ENCODE results near the gene CA9. TPM values are rescaled to one million over a fixed set of nuclear protein-coding genes. Genes with fewer than 3 reads are reported as not detected.

Gene CA9
- total and polyA plus RNA-seq, 2 donors from 2014 or later, result 0.67 to 0.85 TPM

DNA sequence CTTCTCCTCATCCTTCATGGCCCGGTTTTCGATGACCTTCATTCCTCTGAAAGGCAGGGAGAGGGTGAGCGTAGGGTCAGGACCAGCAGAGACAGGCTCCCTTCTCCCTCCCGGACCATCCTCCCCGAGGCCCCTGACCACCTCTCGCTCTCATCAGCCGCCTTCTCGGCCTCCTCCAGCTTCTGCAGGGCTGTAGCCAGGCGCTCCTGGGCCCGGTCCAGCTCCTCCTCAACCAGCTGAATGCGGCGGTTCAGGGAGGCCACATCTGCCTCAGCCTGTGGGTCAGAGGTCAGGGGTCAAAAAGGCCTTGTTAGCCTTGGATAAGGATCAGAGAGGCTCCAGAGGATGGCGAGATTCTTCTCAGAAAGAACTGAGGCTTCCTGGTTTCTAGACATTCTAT is 11.8 kb downstream of the CA9 start:
- no peak overlapping the region for H3K9ac ChIP-seq (ENCODE audit: low read length in 3 of 3)
- TF ChIP-seq CTCF (IDR thresholded peaks at IDR 0.05; ENCODE audit: borderline replicate concordance, extremely low read depth, insufficient read depth), result no peak

GRCh38 chr9:35686222-35687203 is 12.8 kb downstream of the CA9 start:
- no peak for TF ChIP-seq CTCF (IDR thresholded peaks at IDR 0.05; ENCODE audit: borderline replicate concordance, extremely low read depth, insufficient read depth)
- H3K27ac ChIP-seq (ENCODE audit: low read depth in 2 of 2, low read length in 2 of 2), result no peak overlapping the region
- H3K4me3 ChIP-seq (ENCODE audit: low read length in 3 of 3), result peak overlapping the region in 1 of 3 donors; percentile 25
- no peaks in the 10 kb centered on the region for H3K9me3 ChIP-seq (ENCODE audit: control insufficient read depth in 2 of 3, insufficient read depth in 1 of 3, low read length in 3 of 3)
- peak in 3 of 5 donors; percentile 19 to 44 (median 39) for DNase-seq
- peaks cover 0 to 2% (median 0%) of the 10 kb centered on the region in 3 donors for H3K36me3 ChIP-seq (ENCODE audit: control insufficient read depth in 2 of 3, insufficient read depth in 3 of 3, low read length in 3 of 3)
- peaks cover 0 to 6% (median 0%) of the 10 kb centered on the region in 3 donors for H3K4me1 ChIP-seq (ENCODE audit: control insufficient read depth in 2 of 3, insufficient read depth in 2 of 3, low read depth in 1 of 3, low read length in 3 of 3)
- intact Hi-C loops (cut with DNase I), result no loop called here
- peak overlapping the region in 1 of 3 donors; percentile 19 for H3K9ac ChIP-seq (ENCODE audit: low read length in 3 of 3)
- no peak for FAIRE-seq
- no peaks in the 10 kb centered on the region for H3K27me3 ChIP-seq (ENCODE audit: control insufficient read depth, insufficient read depth, low read length)

More for the DNA sequence above, 11.8 kb downstream of the CA9 start:
- peak in 1 of 5 donors; percentile 84 for DNase-seq
- FAIRE-seq, result no peak
- H3K36me3 ChIP-seq (ENCODE audit: control insufficient read depth in 2 of 3, insufficient read depth in 3 of 3, low read length in 3 of 3), result peaks cover 0 to 2% (median 0%) of the 10 kb centered on the region in 3 donors
- H3K27me3 ChIP-seq (ENCODE audit: control insufficient read depth, insufficient read depth, low read length), result no peaks in the 10 kb centered on the region
- H3K27ac ChIP-seq (ENCODE audit: low read depth in 2 of 2, low read length in 2 of 2), result no peak overlapping the region
- peaks cover 0 to 6% (median 0%) of the 10 kb centered on the region in 3 donors for H3K4me1 ChIP-seq (ENCODE audit: control insufficient read depth in 2 of 3, insufficient read depth in 2 of 3, low read depth in 1 of 3, low read length in 3 of 3)
- no peaks in the 10 kb centered on the region for H3K9me3 ChIP-seq (ENCODE audit: control insufficient read depth in 2 of 3, insufficient read depth in 1 of 3, low read length in 3 of 3)
- intact Hi-C loops (cut with DNase I), result no loop called here
- H3K4me3 ChIP-seq (ENCODE audit: low read length in 3 of 3), result no peak overlapping the region

DNA sequence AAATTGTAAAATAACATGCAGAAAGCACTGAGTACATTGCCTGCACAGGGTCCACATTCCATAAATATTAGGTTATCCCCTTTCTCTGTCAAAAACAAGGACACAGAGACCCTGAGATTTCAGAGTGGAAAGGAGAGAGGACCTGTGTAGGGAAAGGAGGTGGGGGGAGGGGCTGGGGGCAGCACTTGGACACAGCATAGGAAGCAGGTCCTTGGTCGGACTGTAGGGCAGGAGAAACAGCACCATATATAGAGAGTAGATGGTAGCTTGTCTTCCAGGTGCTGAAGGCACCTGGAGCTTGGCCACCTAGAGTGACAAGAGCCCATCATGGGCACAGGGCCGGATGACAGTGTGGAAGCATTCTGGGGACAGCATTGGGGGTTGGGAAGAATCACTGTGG is 13.6 kb downstream of the CA9 start:
- no peaks in the 10 kb centered on the region for H3K27me3 ChIP-seq (ENCODE audit: control insufficient read depth, insufficient read depth, low read length)
- no peak overlapping the region for H3K27ac ChIP-seq (ENCODE audit: low read depth in 2 of 2, low read length in 2 of 2)
- H3K9ac ChIP-seq (ENCODE audit: low read length in 3 of 3), result no peak overlapping the region
- H3K36me3 ChIP-seq (ENCODE audit: control insufficient read depth in 2 of 3, insufficient read depth in 3 of 3, low read length in 3 of 3), result peaks cover 0 to 2% (median 0%) of the 10 kb centered on the region in 3 donors
- FAIRE-seq (no peak), DNase-seq (no peak)
- intact Hi-C loops (cut with DNase I), result no loop called here
- no peak overlapping the region for H3K4me3 ChIP-seq (ENCODE audit: low read length in 3 of 3)
- H3K4me1 ChIP-seq (ENCODE audit: control insufficient read depth in 2 of 3, insufficient read depth in 2 of 3, low read depth in 1 of 3, low read length in 3 of 3), result peaks cover 0 to 6% (median 0%) of the 10 kb centered on the region in 3 donors
- TF ChIP-seq CTCF (IDR thresholded peaks at IDR 0.05; ENCODE audit: borderline replicate concordance, extremely low read depth, insufficient read depth), result no peak
- H3K9me3 ChIP-seq (ENCODE audit: control insufficient read depth in 2 of 3, insufficient read depth in 1 of 3, low read length in 3 of 3), result no peaks in the 10 kb centered on the region

All from kidney (tissue), 14 donors.